HepG2 (cell line): ENCODE measurements around the gene CAPN15. TPM values are rescaled to one million over a fixed set of nuclear protein-coding genes. Genes with fewer than 3 reads are reported as not detected.

Experiments
- ATAC-seq: fragments of 200-7000 bp; cut with Tn5 transposase; 3 replicates; pipeline ENCODE4 v1.9.1; 2020; ENCODE audit warnings: mild to moderate bottlenecking, moderate library complexity
- BruUV-seq: library from RNA; stranded (reverse); fragments of 400-500 nt; replicated peaks from 2 replicates; lab custom pipeline; 2021; lab: Mats Ljungman, UMichigan
- CTCF ChIA-PET: fragments of 300-600 bp; formaldehyde crosslinking; extraction: SDS; loops from one replicate; lab custom pipeline; 2021; ENCODE audit warnings: low total read pairs, inconsistent platforms, low intra/inter-chr PET ratio; lab: Yijun Ruan, JAX
- POLR2A ChIA-PET: fragments of 350-600 bp; sonication (Branson Sonifier 250); formaldehyde crosslinking; loops from one replicate; lab custom pipeline; 2020; ENCODE audit warnings: antibody characterized with exemption, inconsistent platforms; lab: Yijun Ruan, JAX
- DNase-seq: peaks from one replicate; pipeline ENCODE4 v3.0.0-alpha.2; 2015; ENCODE audit warnings: low spot score
- FAIRE-seq: peaks from 3 replicates; lab custom pipeline; 2011; peaks lifted over from hg19 to GRCh38; lab: Jason Lieb, UNC
- H2AFZ ChIP-seq: one replicate; pipeline ENCODE4 v1.6.1; 2011; ENCODE audit warnings: low read length, inconsistent platforms
- H3K27ac ChIP-seq: fragments of 300-600 bp; 3 replicates; pipeline ENCODE4 v1.8.0; 2011; ENCODE audit warnings: mixed run types, mild to moderate bottlenecking, mixed read lengths, low read length, inconsistent platforms; ENCODE audit not compliant: insufficient read depth; ENCODE audit errors: extremely low read length
- H3K27me3 ChIP-seq, 2 experiments: fragments of 200-600 bp in 1 of 2; 2 replicates in 1 of 2; 3 replicates in 1 of 2; pipeline versions ENCODE4 v1.6.0 to v1.8.0; 2011; ENCODE audit warnings: low read length in 2 of 2, mild to moderate bottlenecking in 2 of 2, moderate library complexity in 2 of 2, inconsistent platforms in 1 of 2; ENCODE audit not compliant: insufficient read depth in 2 of 2, control insufficient read depth in 1 of 2
- H3K36me3 ChIP-seq, 2 experiments: fragments of 200-600 bp in 1 of 2; replicated peaks in 1 of 2; 2 replicates in 1 of 2; 3 replicates in 1 of 2; pipeline versions ENCODE4 v1.5.1 to v1.8.0; 2011; ENCODE audit warnings: low read length in 2 of 2, inconsistent platforms in 1 of 2; ENCODE audit not compliant: insufficient read depth in 2 of 2, control insufficient read depth in 1 of 2
- H3K4me1 ChIP-seq: 2 replicates; pipeline ENCODE4 v1.5.1; 2012; ENCODE audit warnings: low read length, inconsistent platforms; ENCODE audit not compliant: insufficient read depth
- H3K4me2 ChIP-seq: 2 replicates; pipeline ENCODE4 v1.6.0; 2011; ENCODE audit warnings: low read depth, low read length, inconsistent platforms
- H3K4me3 ChIP-seq, 3 experiments: fragments of 200-600 bp in 1 of 3; sonication (generic), shearing (Covaris generic) in 1 of 3; replicated peaks in 1 of 3; 2 replicates each; pipeline ENCODE4 v1.5.1; 2011 to 2016; ENCODE audit warnings: low read length in 3 of 3, inconsistent platforms in 2 of 3, low read depth in 2 of 3, mild to moderate bottlenecking in 2 of 3, control low read depth in 1 of 3, mixed read lengths in 1 of 3; ENCODE audit not compliant: insufficient read depth in 1 of 3
- H3K79me2 ChIP-seq: one replicate; pipeline ENCODE4 v1.6.1; 2011; ENCODE audit warnings: low read length, inconsistent platforms; ENCODE audit not compliant: insufficient read depth
- H3K9ac ChIP-seq: 2 replicates; pipeline ENCODE4 v1.6.0; 2011; ENCODE audit warnings: mild to moderate bottlenecking, low read depth, low read length, inconsistent platforms; ENCODE audit not compliant: insufficient read depth
- H3K9me3 ChIP-seq: 2 replicates; pipeline ENCODE4 v1.5.1; 2012; ENCODE audit warnings: mild to moderate bottlenecking, low read length
- H4K20me1 ChIP-seq: 2 replicates; pipeline ENCODE4 v1.6.0; 2011; ENCODE audit warnings: inconsistent platforms, mild to moderate bottlenecking, low read length, moderate library complexity; ENCODE audit not compliant: insufficient read depth
- GABPB1 ChIP-seq: IDR thresholded peaks from 2 replicates; pipeline ENCODE4 v1.6.1; 2016; ENCODE audit warnings: mild to moderate bottlenecking, missing genetic modification reagents, moderate library complexity, missing compliant biosample characterization
- GATA4 ChIP-seq: sonication (generic); IDR thresholded peaks from 2 replicates; pipeline ENCODE4 v1.6.1; 2016; ENCODE audit warnings: antibody characterized with exemption, low read depth, borderline replicate concordance
- RXRB ChIP-seq: IDR thresholded peaks from 2 replicates; pipeline ENCODE4 v1.6.1; 2016; ENCODE audit warnings: borderline replicate concordance, missing genetic modification reagents, missing compliant biosample characterization
- TAF1 ChIP-seq: sonication (generic); formaldehyde crosslinking; IDR thresholded peaks from 2 replicates; pipeline ENCODE4 v1.4.0; 2020; ENCODE audit warnings: missing genetic modification reagents
- ZNF317 ChIP-seq: sonication (generic); formaldehyde crosslinking; IDR thresholded peaks from 2 replicates; pipeline ENCODE4 v1.5.0; 2020; ENCODE audit warnings: mild to moderate bottlenecking, missing genetic modification reagents
- ZNF547 ChIP-seq: sonication (generic); formaldehyde crosslinking; IDR thresholded peaks from 2 replicates; pipeline ENCODE4 v1.5.1; 2020; ENCODE audit warnings: mild to moderate bottlenecking, missing genetic modification reagents
- ZNF564 ChIP-seq: sonication (generic); formaldehyde crosslinking; IDR thresholded peaks from 2 replicates; pipeline ENCODE4 v1.8.1; 2023; ENCODE audit warnings: mild to moderate bottlenecking, missing genetic modification reagents
- WGBS: methylation state at CpG from one replicate; pipeline ENCODE4 v1.1.6; 2017; ENCODE audit warnings: low lambda C conversion rate; 5-methylcytosine and 5-hydroxymethylcytosine counted together
- in situ Hi-C: cut with HindIII; loops from 2 replicates; pipeline ENCODE4 v1.10.0; 2017; ENCODE audit warnings: low pct_unique_long_range_greater_than_20kb; ENCODE audit not compliant: extremely low pct_ligation_motif_present
- intact Hi-C: fragments of 100-400 bp; cut with micrococcal nuclease; formaldehyde crosslinking; loops from one replicate; pipeline ENCODE4 v1.10.0; 2022; ENCODE audit not compliant: unreplicated experiment
- polyA plus RNA-seq, 8 experiments: library from polyadenylated mRNA; depleted of rRNA in 3 of 8; stranded (reverse) in 7 of 8; unstranded in 1 of 8; fragments of >200 nt; fragmentation: Illumina TruSeq in 4 of 8; extraction: Trizol in 4 of 8; gene quantifications; 2 replicates each; pipeline versions ENCODE4 v1.2.1 to v1.2.3, GENCODE V29; 2011 to 2016; ENCODE audit warnings: low read depth in 4 of 8, missing spikeins in 1 of 8, mixed read lengths in 1 of 8; ENCODE audit not compliant: insufficient read depth in 1 of 8
- total RNA-seq, 5 experiments: library from RNA; depleted of rRNA; stranded (reverse); fragments of >200 nt; fragmentation: Illumina TruSeq; extraction: Trizol; gene quantifications; 2 replicates each; pipeline ENCODE4 v1.2.3, GENCODE V29; 2016; ENCODE audit warnings: low read depth in 1 of 5
- TF ChIP-seq, protein P1 (sequence below): sonication (generic); formaldehyde crosslinking; IDR thresholded peaks from 2 replicates; pipeline ENCODE4 v1.4.0; 2020; ENCODE audit warnings: mild to moderate bottlenecking, missing genetic modification reagents, borderline replicate concordance

The CAPN15 gene
- total and polyA plus RNA-seq, 2 of the 13 experiments (the other 11 are each of a cell fraction or from before 2014, with no cell fraction given), result 14.9 to 24.5 TPM

DNA sequence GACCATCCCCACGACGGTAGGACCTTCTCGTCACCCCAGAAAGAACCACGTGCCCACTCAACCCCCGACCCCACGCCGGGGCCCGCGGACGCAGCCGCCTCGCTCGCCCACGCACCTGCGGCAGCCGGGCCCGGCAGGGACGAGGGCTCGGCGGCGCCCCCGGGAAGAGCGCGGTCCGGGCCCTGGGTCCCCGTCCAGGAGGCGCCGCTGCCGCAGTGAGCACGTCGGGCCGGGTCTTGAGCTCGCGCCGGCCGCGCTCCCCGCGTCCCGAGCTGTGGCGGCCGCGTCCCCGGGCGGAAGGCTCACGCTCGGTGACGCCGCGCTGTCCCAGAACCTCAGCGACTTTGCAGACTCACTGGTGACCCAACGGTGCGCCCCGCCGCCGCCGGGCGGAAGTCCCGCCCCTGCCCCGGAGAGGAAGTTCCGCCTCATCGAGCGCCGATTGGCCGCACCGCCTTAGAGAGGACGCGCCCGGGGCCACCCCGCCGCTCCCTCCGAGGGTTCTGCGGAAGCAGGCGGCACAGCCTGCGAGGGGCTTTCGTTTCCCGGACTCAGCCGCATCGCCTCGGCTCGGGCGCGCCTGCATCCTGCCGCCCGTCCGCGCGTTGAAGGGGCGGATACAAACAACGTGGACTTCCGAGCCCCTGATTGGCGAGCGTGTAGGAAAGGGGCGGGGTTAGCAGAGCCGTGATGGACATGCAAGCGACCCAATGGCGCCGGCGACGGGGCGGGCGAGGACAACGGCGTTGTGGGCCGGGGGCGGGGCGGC lies 61.6 kb downstream of the CAPN15 start:
- CTCF ChIA-PET, result no interaction called here
- BruUV-seq, result no TSS peak
- Histone ChIP-seq H3K9ac (peak overlapping the region; percentile 97), H3K4me3 (peak overlapping the region; percentile 94 to 96 (median 96)), H2AFZ (no peak overlapping the region), H3K27ac (peak overlapping the region; percentile 99), H3K4me1 (peaks cover 68% of the 10 kb centered on the region), H3K79me2 (peaks cover 38% of the 10 kb centered on the region), H4K20me1 (peaks cover 14% of the 10 kb centered on the region; the same call in 1 of the 2 replicates), H3K4me2 (peak overlapping the region; percentile 95), H3K27me3 (no peaks in the 10 kb centered on the region), H3K36me3 (no peaks in the 10 kb centered on the region), H3K9me3 (no peaks in the 10 kb centered on the region)
- ATAC-seq (peak; percentile 73), FAIRE-seq (peak; percentile 4), DNase-seq (peak; percentile 89)
- in situ Hi-C loops, result no loop called here
- POLR2A ChIA-PET, result interaction anchor here (0.7 to 1.5 kb wide), 9 partner anchors 10 to 191 kb away, joined by 3 to 7 read pairs (median 3); partner anchors contain the start of genes DECR2, METTL26 and WFIKKN1
- intact Hi-C loops, result loop anchor here (10.0 kb wide), 1 partner anchor 56 kb away; the partner anchor contains the start of genes MCRIP2 and WDR90
- 0% methylated on average over 11 of the region's 107 CpGs for WGBS
- TF ChIP-seq ZNF564 (CRISPR knock-in tag) (peak; percentile 67; the same call in 1 of the 2 replicates), GABPB1 (peak; percentile 91), ZNF317 (CRISPR knock-in tag) (0 out of 2 replicates have a peak, but pooled peaks have one; percentile 36), GATA4 (0 out of 2 replicates have a peak, but pooled peaks have one; percentile 30), RXRB (CRISPR knock-in tag) (peak; percentile 38; the same call in 1 of the 2 replicates), TAF1 (CRISPR knock-in tag) (peak; percentile 81), ZNF547 (peak; percentile 80)
- TF ChIP-seq, protein P1, sequence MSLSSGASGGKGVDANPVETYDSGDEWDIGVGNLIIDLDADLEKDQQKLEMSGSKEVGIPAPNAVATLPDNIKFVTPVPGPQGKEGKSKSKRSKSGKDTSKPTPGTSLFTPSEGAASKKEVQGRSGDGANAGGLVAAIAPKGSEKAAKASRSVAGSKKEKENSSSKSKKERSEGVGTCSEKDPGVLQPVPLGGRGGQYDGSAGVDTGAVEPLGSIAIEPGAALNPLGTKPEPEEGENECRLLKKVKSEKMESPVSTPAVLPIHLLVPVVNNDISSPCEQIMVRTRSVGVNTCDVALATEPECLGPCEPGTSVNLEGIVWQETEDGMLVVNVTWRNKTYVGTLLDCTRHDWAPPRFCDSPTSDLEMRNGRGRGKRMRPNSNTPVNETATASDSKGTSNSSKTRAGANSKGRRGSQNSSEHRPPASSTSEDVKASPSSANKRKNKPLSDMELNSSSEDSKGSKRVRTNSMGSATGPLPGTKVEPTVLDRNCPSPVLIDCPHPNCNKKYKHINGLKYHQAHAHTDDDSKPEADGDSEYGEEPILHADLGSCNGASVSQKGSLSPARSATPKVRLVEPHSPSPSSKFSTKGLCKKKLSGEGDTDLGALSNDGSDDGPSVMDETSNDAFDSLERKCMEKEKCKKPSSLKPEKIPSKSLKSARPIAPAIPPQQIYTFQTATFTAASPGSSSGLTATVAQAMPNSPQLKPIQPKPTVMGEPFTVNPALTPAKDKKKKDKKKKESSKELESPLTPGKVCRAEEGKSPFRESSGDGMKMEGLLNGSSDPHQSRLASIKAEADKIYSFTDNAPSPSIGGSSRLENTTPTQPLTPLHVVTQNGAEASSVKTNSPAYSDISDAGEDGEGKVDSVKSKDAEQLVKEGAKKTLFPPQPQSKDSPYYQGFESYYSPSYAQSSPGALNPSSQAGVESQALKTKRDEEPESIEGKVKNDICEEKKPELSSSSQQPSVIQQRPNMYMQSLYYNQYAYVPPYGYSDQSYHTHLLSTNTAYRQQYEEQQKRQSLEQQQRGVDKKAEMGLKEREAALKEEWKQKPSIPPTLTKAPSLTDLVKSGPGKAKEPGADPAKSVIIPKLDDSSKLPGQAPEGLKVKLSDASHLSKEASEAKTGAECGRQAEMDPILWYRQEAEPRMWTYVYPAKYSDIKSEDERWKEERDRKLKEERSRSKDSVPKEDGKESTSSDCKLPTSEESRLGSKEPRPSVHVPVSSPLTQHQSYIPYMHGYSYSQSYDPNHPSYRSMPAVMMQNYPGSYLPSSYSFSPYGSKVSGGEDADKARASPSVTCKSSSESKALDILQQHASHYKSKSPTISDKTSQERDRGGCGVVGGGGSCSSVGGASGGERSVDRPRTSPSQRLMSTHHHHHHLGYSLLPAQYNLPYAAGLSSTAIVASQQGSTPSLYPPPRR, result peak; percentile 23; the same call in 1 of the 2 replicates
